GM18951 (cell line): ENCODE data around the gene SP110.
"Not testable (repeated sequence)": the region's sequence is repeated elsewhere in the genome, so short reads cannot be mapped to it uniquely, and the experiment has no call there.

Experiments used
- POLR2A ChIP-seq: IDR thresholded peaks from 4 replicates; pipeline ENCODE4 v1.6.1; 2011; ENCODE audit warnings: mild to moderate bottlenecking; ENCODE audit not compliant: insufficient read length, insufficient read depth; ENCODE audit errors: extremely low read depth
- in situ Hi-C: fragments of 300-500 bp; cut with MboI; formaldehyde crosslinking; loops from one replicate; pipeline ENCODE4 v1.12.0; 2022; ENCODE audit warnings: low sequenced_read_pairs, mixed read lengths, inconsistent platforms; ENCODE audit not compliant: unreplicated experiment

SP110 gene

DNA sequence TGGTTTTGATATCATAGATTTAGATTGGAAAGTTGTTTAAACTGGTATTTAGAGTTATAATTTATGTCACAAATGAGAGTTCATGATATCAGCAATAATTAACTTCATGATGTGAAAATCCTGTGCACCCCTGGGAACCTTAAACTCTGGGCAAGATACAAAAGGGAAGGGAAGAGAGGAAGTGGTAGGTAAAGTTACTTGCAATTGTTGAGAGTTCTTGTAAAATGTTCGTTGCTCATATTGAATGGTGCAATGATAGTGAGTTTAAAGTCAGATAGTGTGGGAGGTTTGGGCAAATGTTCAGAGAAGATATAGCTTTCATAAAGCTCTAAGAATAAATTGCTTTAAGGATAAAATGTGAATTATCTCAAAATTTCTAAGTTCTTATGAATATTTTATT lies 75.4 kb downstream of the SP110 start:
- in situ Hi-C loops = no loop called here
- TF ChIP-seq POLR2A = no peak

DNA sequence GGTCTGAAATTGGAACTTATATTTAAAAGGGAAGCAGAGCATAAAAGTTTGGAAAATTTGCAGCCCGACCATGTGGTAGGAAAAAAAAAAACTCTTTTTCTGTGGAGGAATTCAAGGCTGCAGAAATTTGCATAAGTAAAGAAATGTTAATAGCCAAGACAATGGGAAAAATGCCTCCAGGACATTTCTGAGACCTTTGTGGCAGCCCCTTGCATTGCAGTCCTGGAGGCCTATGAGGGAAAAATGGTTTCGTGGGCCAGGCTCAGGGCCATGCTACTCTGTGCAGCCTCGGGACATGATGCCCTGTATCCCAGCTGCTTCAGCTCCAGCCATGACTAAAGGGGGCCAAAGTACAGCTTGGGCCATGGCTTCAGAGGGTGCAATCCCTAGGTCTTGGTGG lies 79.1 kb downstream of the SP110 start:
- no peak for TF ChIP-seq POLR2A
- in situ Hi-C loops = no loop called here

DNA sequence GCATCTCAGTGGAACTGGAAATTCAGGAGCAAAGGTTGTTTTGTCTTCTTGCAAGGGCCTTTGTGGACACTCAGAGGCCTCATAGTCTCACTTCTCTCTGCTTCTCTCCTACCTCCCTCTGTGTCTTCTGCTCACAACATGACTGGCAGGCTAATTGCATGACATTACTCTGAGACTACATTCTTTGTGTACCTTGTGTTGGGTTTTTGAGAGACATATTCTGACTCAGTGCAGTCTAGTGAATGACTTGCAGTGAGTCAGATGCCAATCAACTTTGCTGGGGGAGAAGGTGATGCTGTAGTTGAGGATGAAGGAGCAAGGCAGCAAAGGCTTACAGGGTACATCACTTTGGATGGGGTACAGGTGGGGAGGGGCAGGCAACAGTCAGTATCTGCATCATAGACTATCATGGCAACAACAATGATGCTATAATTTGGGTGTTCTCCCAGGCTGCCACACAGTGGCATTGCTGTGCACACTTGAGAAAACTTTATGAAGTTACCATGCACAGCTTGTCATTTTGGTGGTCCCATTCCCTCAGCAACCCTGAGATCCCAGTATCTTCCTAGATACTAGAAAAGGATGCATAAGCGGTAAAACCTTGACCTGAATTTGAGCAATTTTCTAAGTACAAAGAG lies 81.8 kb downstream of the SP110 start:
- in situ Hi-C loops = no loop called here
- no peak for TF ChIP-seq POLR2A

GRCh38 chr2:230135130-230135525 lies 84.7 kb downstream of the SP110 start:
- no peak for TF ChIP-seq POLR2A

GRCh38 chr2:230134496-230135129 lies 85.2 kb downstream of the SP110 start:
- no peak for TF ChIP-seq POLR2A
- in situ Hi-C loops = no loop called here

More at GRCh38 chr2:230135130-230135525, 84.7 kb downstream of the SP110 start:
- in situ Hi-C loops = no loop called here

- TF ChIP-seq POLR2A = no peak
- in situ Hi-C loops = no loop called here
These were observed 88.4 kb downstream of the SP110 start for GRCh38 chr2:230131366-230131765.

DNA sequence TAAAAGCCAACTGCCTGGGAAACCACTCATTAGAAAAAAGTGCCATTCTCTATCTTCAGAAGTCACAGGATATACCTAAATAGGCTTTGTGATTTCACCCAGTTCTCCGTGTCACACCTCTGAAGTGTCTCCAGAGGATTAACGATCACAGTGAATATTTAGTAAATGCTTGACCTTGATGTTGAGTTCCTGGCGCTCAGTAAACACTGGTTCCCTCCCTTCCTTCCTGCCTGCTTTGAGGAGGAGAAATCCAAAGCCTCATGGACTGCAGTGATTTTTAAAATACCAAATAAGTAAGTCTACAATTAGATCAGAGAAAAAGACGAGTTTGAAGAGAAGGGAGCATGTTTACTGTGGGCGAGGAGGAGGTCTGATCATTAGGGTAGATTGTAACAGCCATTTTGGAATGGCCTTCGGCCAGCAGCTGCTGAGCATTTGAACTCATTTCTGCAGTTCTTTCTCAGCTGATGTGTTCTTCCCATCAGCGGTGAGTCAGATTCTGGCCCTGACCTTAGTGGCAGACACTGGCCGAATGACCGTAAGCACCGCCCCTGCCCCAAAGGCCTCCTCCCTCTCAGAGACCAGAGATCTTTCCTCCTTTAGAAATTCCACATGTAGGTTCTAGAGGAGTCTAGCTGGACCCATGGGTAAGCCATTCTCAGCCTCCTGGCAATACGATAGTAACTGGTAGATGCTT lies 89.0 kb downstream of the SP110 start:
- in situ Hi-C loops = no loop called here
- TF ChIP-seq POLR2A = no peak

DNA sequence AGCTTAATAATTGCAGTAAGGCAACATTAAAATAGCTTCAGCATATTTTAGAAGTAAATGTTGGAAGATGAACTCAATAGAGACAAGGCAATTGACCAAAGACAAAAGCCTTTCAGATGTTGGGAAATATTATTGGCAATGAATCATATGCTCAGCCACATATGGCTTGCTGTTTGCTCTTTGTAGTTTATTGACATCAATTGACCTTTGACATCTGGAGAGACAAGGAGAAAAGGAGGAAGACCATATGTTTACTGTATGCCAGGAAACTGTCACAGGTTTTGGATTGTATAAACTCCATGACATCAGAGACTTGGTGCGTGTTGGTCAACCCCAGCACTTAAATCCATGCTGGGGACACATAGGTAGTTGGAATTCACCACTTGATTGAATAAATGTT lies 90.4 kb downstream of the SP110 start:
- in situ Hi-C loops = no loop called here
- no peak for TF ChIP-seq POLR2A

- in situ Hi-C loops = no loop called here
- no peak for TF ChIP-seq POLR2A
These were observed 91.0 kb downstream of the SP110 start for GRCh38 chr2:230128623-230129342.

DNA sequence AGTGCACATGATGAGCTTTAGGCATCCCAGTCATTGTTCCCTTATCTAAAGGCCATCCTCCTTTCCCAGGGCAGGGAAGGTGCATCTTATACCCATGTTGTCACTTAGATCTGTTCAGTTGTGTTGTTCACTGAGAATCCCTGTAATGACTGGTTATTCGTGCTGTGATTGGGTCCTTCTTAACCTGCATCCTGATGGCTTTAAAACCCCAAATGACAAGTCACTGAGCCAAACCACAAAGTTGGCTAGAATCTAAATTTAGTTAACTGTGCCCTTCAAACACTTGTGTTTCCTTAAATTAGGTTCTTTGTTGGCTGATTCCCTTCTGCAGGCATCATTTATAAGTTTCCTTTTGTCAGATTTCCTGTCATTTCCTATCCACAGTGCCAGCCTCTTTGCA lies 92.6 kb downstream of the SP110 start:
- TF ChIP-seq POLR2A = no peak
- in situ Hi-C loops = no loop called here

DNA sequence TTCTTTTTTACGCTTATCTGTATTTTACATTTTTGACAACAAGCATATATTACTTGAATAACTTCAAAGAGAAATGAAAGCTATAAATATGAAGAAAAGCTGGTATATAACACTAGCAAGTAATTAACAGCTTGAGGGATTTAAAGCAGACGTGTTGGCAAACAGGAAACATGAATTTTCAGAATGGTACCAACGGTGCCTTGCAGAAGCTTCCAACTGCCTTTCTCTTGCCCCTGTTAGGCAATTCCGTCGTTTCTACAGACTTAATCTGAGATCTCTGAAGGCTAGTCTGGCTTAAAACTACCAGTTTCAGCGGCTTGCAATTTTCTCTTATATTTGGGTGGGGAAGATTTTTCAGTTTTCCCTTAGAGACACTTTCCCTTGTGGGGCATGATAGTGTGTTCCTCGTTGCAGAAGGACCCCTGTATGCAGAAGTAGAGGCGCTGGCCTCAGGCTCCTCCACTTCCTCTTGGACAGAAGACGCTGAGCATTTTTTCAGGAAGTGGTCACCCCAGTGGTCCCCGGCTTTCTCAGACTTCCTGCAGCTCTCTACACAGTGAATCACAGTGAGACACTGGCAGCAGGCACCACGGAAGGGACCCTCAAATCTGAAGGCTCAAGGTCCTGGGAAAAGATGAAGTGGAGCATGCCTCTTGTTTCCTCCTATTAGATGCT lies 94.9 kb downstream of the SP110 start:
- in situ Hi-C loops = no loop called here
- TF ChIP-seq POLR2A = no peak

GRCh38 chr2:230124235-230124634 lies 95.5 kb downstream of the SP110 start:
- in situ Hi-C loops = no loop called here
- TF ChIP-seq POLR2A = no peak

DNA sequence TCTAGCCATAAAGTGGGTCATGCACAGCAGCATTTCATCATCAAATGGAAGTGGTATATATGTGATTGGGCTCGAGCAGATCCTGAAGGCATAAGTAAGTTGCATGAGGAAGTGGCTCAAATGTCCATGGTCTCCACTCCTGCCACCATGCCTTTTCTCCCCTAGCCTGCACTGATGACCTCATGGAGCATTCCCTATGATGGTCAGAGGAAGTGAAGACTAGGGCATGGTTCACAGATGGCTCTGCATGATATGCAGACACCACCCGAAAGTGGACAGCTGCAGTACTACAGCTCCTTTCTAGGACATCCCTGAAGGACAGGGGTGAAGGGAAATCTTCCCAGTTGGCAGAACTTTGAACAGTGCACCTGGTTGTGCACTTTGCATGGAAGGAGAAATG lies 99.4 kb downstream of the SP110 start:
- in situ Hi-C loops = not testable (repeated sequence)

DNA sequence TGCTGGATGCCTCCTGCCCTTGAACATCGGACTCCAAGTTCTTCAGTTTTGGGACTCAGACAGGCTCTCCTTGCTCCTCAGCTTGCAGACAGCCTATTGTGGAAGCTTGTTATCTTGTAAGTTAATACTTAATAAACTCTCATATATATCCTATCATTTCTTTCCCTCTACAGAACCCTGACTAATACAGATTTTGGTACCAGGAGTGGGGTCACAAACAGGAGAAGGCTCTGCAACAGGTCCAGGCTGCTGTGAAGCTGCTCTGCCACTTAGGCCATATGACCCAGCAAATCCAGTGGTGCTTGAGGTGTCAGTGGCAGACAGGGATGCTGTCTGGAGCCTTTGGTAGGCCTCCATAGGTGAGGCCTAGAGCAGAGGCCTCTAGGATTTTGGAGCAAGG lies 100.0 kb downstream of the SP110 start:
- in situ Hi-C loops = not testable (repeated sequence)
